H9 (cell line): ENCODE data around the gene HEATR5A. TPM values are rescaled to one million over a fixed set of nuclear protein-coding genes. Genes with fewer than 3 reads are reported as not detected.

ENCODE experiments used
- DNase-seq: peaks from one replicate; pipeline ENCODE4 v3.0.0-alpha.2; 2017
- H2AFZ ChIP-seq: one replicate; pipeline ENCODE4 v1.6.1; 2013; ENCODE audit warnings: mild to moderate bottlenecking, low read length, control low read depth, moderate library complexity
- H2AK5ac ChIP-seq: 2 replicates; pipeline ENCODE4 v1.6.1; 2013; ENCODE audit warnings: low read length, control low read depth, mixed read lengths; ENCODE audit not compliant: insufficient read length
- H2BK120ac ChIP-seq: one replicate; pipeline ENCODE4 v1.6.1; 2013; ENCODE audit warnings: low read depth, mild to moderate bottlenecking, low read length, control low read depth, inconsistent platforms; ENCODE audit not compliant: poor library complexity, severe bottlenecking
- H2BK12ac ChIP-seq: 2 replicates; pipeline ENCODE4 v1.6.1; 2013; ENCODE audit warnings: low read length, control low read depth, mixed read lengths, low read depth; ENCODE audit not compliant: insufficient read length
- H2BK15ac ChIP-seq: 2 replicates; pipeline ENCODE4 v1.6.1; 2013; ENCODE audit warnings: low read depth, low read length, control low read depth
- H2BK20ac ChIP-seq: one replicate; pipeline ENCODE4 v1.6.1; 2013; ENCODE audit warnings: low read depth, mild to moderate bottlenecking, low read length, control low read depth, inconsistent platforms; ENCODE audit not compliant: poor library complexity, severe bottlenecking
- H2BK5ac ChIP-seq: 2 replicates; pipeline ENCODE4 v1.6.1; 2013; ENCODE audit warnings: low read length, control low read depth, mixed read lengths; ENCODE audit not compliant: insufficient read length
- H3K14ac ChIP-seq: 2 replicates; pipeline ENCODE4 v1.6.1; 2013; ENCODE audit warnings: low read length, control low read depth; ENCODE audit not compliant: insufficient read depth
- H3K18ac ChIP-seq: 2 replicates; pipeline ENCODE4 v1.6.1; 2013; ENCODE audit warnings: low read depth, mild to moderate bottlenecking, mixed read lengths, low read length, control low read depth; ENCODE audit not compliant: insufficient read length
- H3K23ac ChIP-seq: 2 replicates; pipeline ENCODE4 v1.6.1; 2013; ENCODE audit warnings: low read length, control low read depth, mixed read lengths, low read depth; ENCODE audit not compliant: insufficient read length
- H3K23me2 ChIP-seq: 2 replicates; pipeline ENCODE4 v1.6.1; 2013; ENCODE audit warnings: low read depth, mild to moderate bottlenecking, mixed read lengths, low read length, control low read depth; ENCODE audit not compliant: insufficient read length, poor library complexity, severe bottlenecking
- H3K27ac ChIP-seq: 2 replicates; pipeline ENCODE4 v1.5.1; 2013; ENCODE audit warnings: low read length, control low read depth, mixed read lengths, low read depth; ENCODE audit not compliant: insufficient read length
- H3K27me3 ChIP-seq: 2 replicates; pipeline ENCODE4 v1.6.1; 2013; ENCODE audit warnings: low read length, control low read depth, inconsistent platforms; ENCODE audit not compliant: insufficient read depth
- H3K4ac ChIP-seq: 2 replicates; pipeline ENCODE4 v1.6.1; 2013; ENCODE audit warnings: low read depth, mild to moderate bottlenecking, control low read depth, inconsistent platforms, low read length, moderate library complexity
- H3K4me1 ChIP-seq: 2 replicates; pipeline ENCODE4 v1.6.1; 2013; ENCODE audit warnings: low read length, control low read depth, inconsistent platforms; ENCODE audit not compliant: insufficient read depth
- H3K4me2 ChIP-seq: 2 replicates; pipeline ENCODE4 v1.6.1; 2013; ENCODE audit warnings: low read length, control low read depth, mixed read lengths; ENCODE audit not compliant: insufficient read length, insufficient read depth
- H3K56ac ChIP-seq: 2 replicates; pipeline ENCODE4 v1.6.1; 2013; ENCODE audit warnings: low read depth, mild to moderate bottlenecking, mixed read lengths, low read length, control low read depth; ENCODE audit not compliant: insufficient read length
- H3K79me1 ChIP-seq: 2 replicates; pipeline ENCODE4 v1.6.1; 2013; ENCODE audit warnings: low read depth, mild to moderate bottlenecking, moderate library complexity, low read length, control low read depth, inconsistent platforms; ENCODE audit not compliant: insufficient read depth, poor library complexity, severe bottlenecking
- H3K79me2 ChIP-seq: 2 replicates; pipeline ENCODE4 v1.6.1; 2013; ENCODE audit warnings: low read length, control low read depth, inconsistent platforms; ENCODE audit not compliant: insufficient read depth
- H3K9ac ChIP-seq: 2 replicates; pipeline ENCODE4 v1.6.1; 2013; ENCODE audit warnings: low read length, control low read depth, mixed read lengths; ENCODE audit not compliant: insufficient read length; ENCODE audit errors: extremely low read depth
- H3K9me3 ChIP-seq: one replicate; pipeline ENCODE4 v1.6.1; 2013; ENCODE audit warnings: low read depth, low read length, inconsistent platforms; ENCODE audit not compliant: control insufficient read depth
- H3T11ph ChIP-seq: one replicate; pipeline ENCODE4 v1.6.1; 2013; ENCODE audit warnings: mild to moderate bottlenecking, low read length, control low read depth, inconsistent platforms
- H4K20me1 ChIP-seq: one replicate; pipeline ENCODE4 v1.6.1; 2013; ENCODE audit not compliant: control insufficient read depth, insufficient read length, insufficient read depth
- H4K5ac ChIP-seq: 2 replicates; pipeline ENCODE4 v1.6.1; 2013; ENCODE audit warnings: low read depth, mild to moderate bottlenecking, mixed read lengths, low read length, control low read depth; ENCODE audit not compliant: insufficient read length
- H4K8ac ChIP-seq: replicated peaks from 2 replicates; pipeline ENCODE4 v1.6.1; 2013; ENCODE audit warnings: low read length, control low read depth, mixed read lengths, low read depth; ENCODE audit not compliant: insufficient read length
- H4K91ac ChIP-seq: 2 replicates; pipeline ENCODE4 v1.6.1; 2013; ENCODE audit warnings: low read depth, mild to moderate bottlenecking, moderate library complexity, mixed read lengths, low read length, control low read depth; ENCODE audit not compliant: insufficient read length
- H3K27ac Mint-ChIP-seq, 3 experiments: 2 replicates in 2 of 3; 3 replicates in 1 of 3; pipeline ENCODE4 v1.8.0; 2020 to 2021; ENCODE audit warnings: mixed read lengths in 3 of 3, mild to moderate bottlenecking in 1 of 3, moderate library complexity in 1 of 3
- H3K27me3 Mint-ChIP-seq: 2 replicates; pipeline ENCODE4 v1.8.0; 2021; ENCODE audit warnings: low read depth, mild to moderate bottlenecking, moderate library complexity, mixed read lengths
- H3K36me3 Mint-ChIP-seq, 3 experiments: 2 replicates in 2 of 3; 3 replicates in 1 of 3; pipeline ENCODE4 v1.8.0; 2020 to 2021; ENCODE audit warnings: low read depth in 3 of 3, mixed read lengths in 3 of 3; ENCODE audit not compliant: insufficient read depth in 1 of 3
- H3K4me1 Mint-ChIP-seq, 2 experiments: 2 replicates each; pipeline ENCODE4 v1.8.0; 2020; ENCODE audit warnings: mixed read lengths in 2 of 2
- H3K4me3 Mint-ChIP-seq, 2 experiments: 2 replicates in 1 of 2; 3 replicates in 1 of 2; pipeline ENCODE4 v1.8.0; 2020 to 2021; ENCODE audit warnings: mild to moderate bottlenecking in 2 of 2, mixed read lengths in 2 of 2, moderate library complexity in 1 of 2
- H3K9me3 Mint-ChIP-seq, 2 experiments: 2 replicates in 1 of 2; 3 replicates in 1 of 2; pipeline ENCODE4 v1.8.0; 2020; ENCODE audit warnings: mild to moderate bottlenecking in 2 of 2, mixed read lengths in 2 of 2, moderate library complexity in 1 of 2
- CTCF ChIP-seq: fragments of 200-600 bp; sonication (generic); conservative IDR thresholded peaks from 3 replicates; pipeline ENCODE4 v1.8.0; 2021; ENCODE audit warnings: antibody characterized with exemption, mild to moderate bottlenecking
- WGBS: extraction: QIAGEN DNeasy Blood & Tissue Kit; methylation state at CpG from one replicate; pipeline ENCODE4 v1.1.7; 2013; ENCODE audit warnings: missing lambda C conversion rate, low lambda C conversion rate, mixed read lengths; ENCODE audit not compliant: insufficient read length; ENCODE audit errors: extremely low coverage; 5-methylcytosine and 5-hydroxymethylcytosine counted together
- total RNA-seq: library from RNA; stranded (reverse); gene quantifications from 2 replicates; pipeline ENCODE4 v1.2.1, GENCODE V29; 2021

HEATR5A gene
- total RNA-seq, 1 experiment from 2014 or later: 21.2 TPM

GRCh38 chr14:31265701-31266398 is 154.5 kb downstream of the HEATR5A start:
- Histone ChIP-seq H3K9ac (no peak overlapping the region), H2BK12ac (no peak overlapping the region), H3K18ac (no peak overlapping the region), H4K91ac (no peak overlapping the region), H3K9me3 (peaks cover 15% of the 10 kb centered on the region), H2BK120ac (no peak overlapping the region), H3K79me2 (no peaks in the 10 kb centered on the region), H3K4me1 (no peaks in the 10 kb centered on the region; the same call in 1 of the 2 replicates), H3K4me2 (no peak overlapping the region), H3K4ac (no peak overlapping the region), H3K23ac (no peak overlapping the region), H3K27ac (no peak overlapping the region), H2BK5ac (no peak overlapping the region), H4K20me1 (no peaks in the 10 kb centered on the region), H3K23me2 (no peaks in the 10 kb centered on the region), H3K14ac (no peak overlapping the region), H3T11ph (no peak overlapping the region), H3K27me3 (no peaks in the 10 kb centered on the region), H2BK20ac (no peak overlapping the region), H2AFZ (peak overlapping the region; percentile 54), H2AK5ac (no peak overlapping the region), H3K56ac (no peak overlapping the region), H4K8ac (no peak overlapping the region), H4K5ac (no peak overlapping the region), H2BK15ac (no peak overlapping the region), H3K79me1 (no peaks in the 10 kb centered on the region)
- no CpG with 5 or more reads among the region's 8 CpGs for WGBS
- TF ChIP-seq CTCF: no peak
- Mint-ChIP-seq H3K27ac (no peak overlapping the region), H3K36me3 (peaks cover 3 to 25% (median 16%) of the 10 kb centered on the region in 3 experiments; a peak in 6 of 7 replicates), H3K4me3 (no peak overlapping the region), H3K4me1 (peaks cover 9 to 14% of the 10 kb centered on the region in 2 experiments), H3K27me3 (no peaks in the 10 kb centered on the region; the same call in 1 of the 2 replicates), H3K9me3 (peaks cover 14 to 17% of the 10 kb centered on the region in 2 experiments)
- no peak for DNase-seq
